Adrenal gland (tissue), 12 donors: ENCODE measurements around the gene PALMD. TPM values are rescaled to one million over a fixed set of nuclear protein-coding genes. Genes with fewer than 3 reads are reported as not detected.

Experiments used
- DNase-seq, 7 donors: peaks; one replicate each; pipeline ENCODE4 v3.0.0-alpha.2; 2019 to 2020
- H3K27ac ChIP-seq, 5 donors: fragments of 200-600 bp; sonication (generic) in 4 of 5; 1 replicate in 3 of 5; 2 replicates in 2 of 5; pipeline versions ENCODE4 v1.5.1 to v1.8.0; 2016 to 2020; ENCODE audit warnings: mild to moderate bottlenecking in 1 of 5
- H3K27me3 ChIP-seq: fragments of 200-600 bp; 2 replicates; pipeline ENCODE4 v1.8.0; 2021
- H3K36me3 ChIP-seq, 2 donors: fragments of 200-600 bp; replicated peaks in 1 of 2; 1 replicate in 1 of 2; 2 replicates in 1 of 2; pipeline versions ENCODE4 v1.5.1 to v1.8.0; 2018 to 2022
- H3K4me1 ChIP-seq, 2 donors: fragments of 200-600 bp; replicated peaks in 1 of 2; 1 replicate in 1 of 2; 2 replicates in 1 of 2; pipeline versions ENCODE4 v1.5.1 to v1.8.0; 2018 to 2021
- H3K4me3 ChIP-seq, 4 donors: fragments of 200-600 bp; sonication (generic) in 3 of 4; one replicate each; pipeline ENCODE4 v1.5.1; 2016 to 2018
- H3K9me3 ChIP-seq, 3 donors: fragments of 200-600 bp; sonication (generic) in 1 of 3; replicated peaks in 1 of 3; 1 replicate in 2 of 3; 2 replicates in 1 of 3; pipeline versions ENCODE4 v1.5.1 to v1.8.0; 2016 to 2021
- POLR2A ChIP-seq, 2 donors: fragments of 450-650 bp; IDR thresholded peaks; one replicate each; pipeline ENCODE4 v1.6.1; 2017; ENCODE audit warnings: antibody characterized with exemption in 2 of 2, mild to moderate bottlenecking in 2 of 2, moderate library complexity in 1 of 2
- WGBS, 4 donors: extraction: QIAGEN DNeasy Blood & Tissue Kit in 2 of 4; methylation state at CpG; one replicate each; pipeline versions ENCODE4 v1.1.5 to v1.1.7; 2013 to 2017; 5-methylcytosine and 5-hydroxymethylcytosine counted together
- intact Hi-C, 2 donors: fragments of 100-400 bp; cut with DNase I; formaldehyde crosslinking; loops; one replicate each; pipeline versions ENCODE4 v1.14.1 to v1.15.0; 2022 to 2023
- polyA plus RNA-seq, 3 donors: library from polyadenylated mRNA; stranded (reverse); fragments of 200-250 nt in 2 of 3; fragments of 350-450 nt in 1 of 3; fragmentation: Illumina TruSeq in 1 of 3; extraction: RNeasy Lipid Tissue Mini Kit (QIAGEN cat#74804) in 1 of 3; gene quantifications; one replicate each; pipeline ENCODE4 v1.2.3, GENCODE V29; 2013 to 2014
- total RNA-seq, 9 donors: library from RNA; depleted of rRNA in 4 of 9; stranded (reverse); fragments of >200 nt in 4 of 9; fragments of 120-200 nt in 1 of 9; fragmentation: NEBNext Ultra II Directional in 1 of 9; extraction: Animal tissue kit (Norgen Biotek cat#: 25700) in 1 of 9; gene quantifications; one replicate each; pipeline versions ENCODE4 v1.1.0 to v1.2.4, GENCODE V29; 2013 to 2023
- TF ChIP-seq, protein P1 (sequence below), 6 experiments: fragments of 450-650 bp in 4 of 6; fragments of 200-600 bp in 2 of 6; sonication (generic) in 1 of 6; IDR thresholded peaks; 1 replicate in 5 of 6; 2 replicates in 1 of 6; pipeline versions ENCODE4 v1.5.1 to v1.8.0; 2016 to 2021; ENCODE audit warnings: antibody characterized with exemption in 6 of 6, mild to moderate bottlenecking in 2 of 6, moderate library complexity in 1 of 6
- donor health status: healthy with polysubstance abuse.
- donor health status: Bipolar disorder and iron deficiency.
- donor health status: DM: yes; HTN: yes; CAD: no.
- donor health status: DM: no; HTN: no; CAD: no.
- donor health status: DM: no; HTN: no; CAD: no.
- donor health status: DM: yes; HTN: yes; CAD: no.

PALMD gene
- total and polyA plus RNA-seq, 12 donors = 35.8 to 189 (median 66.0) TPM

DNA sequence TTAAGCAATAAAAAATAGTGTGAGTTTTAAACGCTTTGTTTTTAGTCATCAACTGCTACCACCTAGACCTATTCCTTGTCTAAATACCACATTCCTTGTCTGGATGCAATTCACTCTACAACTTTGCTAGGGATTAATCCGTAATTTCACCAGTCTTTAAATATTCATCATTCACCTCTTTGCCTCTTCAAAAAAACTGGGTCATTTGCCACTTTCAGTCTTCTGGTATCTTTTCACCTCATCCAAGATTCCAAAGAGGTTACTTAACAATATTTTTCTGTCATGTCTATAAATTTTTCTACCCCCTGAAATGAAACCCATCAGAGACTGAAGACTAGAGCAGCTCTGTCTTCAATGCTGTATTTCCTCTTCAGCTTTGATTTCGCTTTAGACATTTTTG, 9.5 kb downstream of the PALMD start:
- WGBS, 4 donors = 92 to 94% (median 93%) methylated on average over 3 of the region's 3 CpGs
- Histone ChIP-seq H3K4me3 (no peak overlapping the region), H3K4me1 (peaks cover 17 to 63% of the 10 kb centered on the region in 2 donors), H3K9me3 (no peaks in the 10 kb centered on the region), H3K27me3 (no peaks in the 10 kb centered on the region), H3K36me3 (no peaks in the 10 kb centered on the region), H3K27ac (no peak overlapping the region)
- no peak for DNase-seq
- TF ChIP-seq, protein P1, sequence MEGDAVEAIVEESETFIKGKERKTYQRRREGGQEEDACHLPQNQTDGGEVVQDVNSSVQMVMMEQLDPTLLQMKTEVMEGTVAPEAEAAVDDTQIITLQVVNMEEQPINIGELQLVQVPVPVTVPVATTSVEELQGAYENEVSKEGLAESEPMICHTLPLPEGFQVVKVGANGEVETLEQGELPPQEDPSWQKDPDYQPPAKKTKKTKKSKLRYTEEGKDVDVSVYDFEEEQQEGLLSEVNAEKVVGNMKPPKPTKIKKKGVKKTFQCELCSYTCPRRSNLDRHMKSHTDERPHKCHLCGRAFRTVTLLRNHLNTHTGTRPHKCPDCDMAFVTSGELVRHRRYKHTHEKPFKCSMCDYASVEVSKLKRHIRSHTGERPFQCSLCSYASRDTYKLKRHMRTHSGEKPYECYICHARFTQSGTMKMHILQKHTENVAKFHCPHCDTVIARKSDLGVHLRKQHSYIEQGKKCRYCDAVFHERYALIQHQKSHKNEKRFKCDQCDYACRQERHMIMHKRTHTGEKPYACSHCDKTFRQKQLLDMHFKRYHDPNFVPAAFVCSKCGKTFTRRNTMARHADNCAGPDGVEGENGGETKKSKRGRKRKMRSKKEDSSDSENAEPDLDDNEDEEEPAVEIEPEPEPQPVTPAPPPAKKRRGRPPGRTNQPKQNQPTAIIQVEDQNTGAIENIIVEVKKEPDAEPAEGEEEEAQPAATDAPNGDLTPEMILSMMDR (IDR thresholded peaks at IDR 0.05) = no peak
- no peak for TF ChIP-seq POLR2A (IDR thresholded peaks at IDR 0.05)
- intact Hi-C loops = no loop called here

DNA sequence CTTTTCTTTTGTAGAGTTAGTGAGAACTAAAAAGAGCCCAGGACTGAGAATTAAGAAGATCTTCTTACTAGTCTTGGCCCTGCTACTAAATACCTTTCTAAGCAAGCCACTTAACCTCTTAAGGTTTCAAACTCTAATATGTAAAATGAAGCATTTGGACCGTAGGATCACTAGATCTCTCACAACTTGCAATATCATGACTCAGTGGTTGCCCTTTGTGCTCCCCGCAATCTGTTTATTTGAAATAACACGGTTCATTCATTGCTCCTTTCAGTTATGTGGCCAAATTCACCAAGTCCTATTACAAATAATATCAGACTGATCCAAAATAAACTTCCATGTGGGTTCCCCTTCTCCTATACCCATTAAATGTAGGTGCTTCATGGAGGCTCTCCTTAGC, 10.8 kb downstream of the PALMD start:
- no peaks in the 10 kb centered on the region for H3K27me3 ChIP-seq
- no peaks in the 10 kb centered on the region for H3K36me3 ChIP-seq
- DNase-seq = no peak
- intact Hi-C loops = no loop called here
- 76 to 88% (median 86%) methylated on average over 3 of the region's 3 CpGs for WGBS, 4 donors
- TF ChIP-seq, protein P1 (IDR thresholded peaks at IDR 0.05) = no peak
- no peak for TF ChIP-seq POLR2A (IDR thresholded peaks at IDR 0.05)
- H3K27ac ChIP-seq = peak overlapping the region in 3 of 5 donors; percentile 11 to 38 (median 24)
- peaks cover 10 to 64% of the 10 kb centered on the region in 2 donors for H3K4me1 ChIP-seq
- H3K4me3 ChIP-seq = no peak overlapping the region
- H3K9me3 ChIP-seq = no peaks in the 10 kb centered on the region

DNA sequence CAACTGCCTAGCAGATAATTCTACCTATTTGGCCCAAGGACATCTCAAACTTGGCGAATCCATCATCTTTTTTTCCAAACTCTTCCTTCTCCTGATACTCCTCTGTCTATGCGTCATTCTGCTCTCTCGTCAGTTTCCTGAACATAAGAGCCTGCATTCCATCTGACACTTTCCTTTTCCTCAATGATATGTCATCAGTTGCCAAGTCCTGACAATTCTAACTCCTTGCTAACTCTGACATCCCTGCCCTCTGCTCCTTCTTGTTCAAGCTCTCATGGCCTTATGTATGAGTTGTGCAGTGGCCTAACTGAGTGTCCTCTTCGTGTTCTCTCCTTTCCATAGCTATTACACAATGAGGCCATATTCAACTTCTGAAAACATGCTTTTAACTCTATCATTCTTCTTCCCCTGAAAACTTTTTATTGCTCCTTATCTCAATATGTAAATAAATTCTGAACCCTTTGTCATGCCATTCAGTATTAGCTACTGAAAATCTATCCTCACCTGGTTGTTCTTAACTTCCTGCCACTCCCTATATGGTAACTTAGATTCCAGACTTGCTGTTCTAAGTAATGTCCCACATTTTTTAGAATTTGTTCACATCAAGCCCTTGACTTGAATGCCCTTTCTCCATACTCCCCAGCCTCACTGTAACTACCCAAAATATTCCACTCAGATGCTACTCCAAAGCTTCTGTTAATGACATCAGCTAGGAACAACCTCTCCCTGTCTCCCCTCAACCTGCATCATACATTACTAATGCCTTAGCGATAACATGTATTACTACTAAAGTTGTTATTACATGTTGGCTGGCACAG, 11.5 kb downstream of the PALMD start:
- intact Hi-C loops = no loop called here
- Histone ChIP-seq H3K9me3 (no peaks in the 10 kb centered on the region), H3K36me3 (no peaks in the 10 kb centered on the region), H3K4me3 (no peak overlapping the region), H3K27ac (peak overlapping the region; percentile 2 to 45 (median 24)), H3K27me3 (no peaks in the 10 kb centered on the region), H3K4me1 (peaks cover 15 to 65% of the 10 kb centered on the region in 2 donors)
- peak in 1 of 7 donors; percentile 27 for DNase-seq
- 60 to 66% (median 63%) methylated on average over 5 of the region's 5 CpGs for WGBS, 4 donors
- TF ChIP-seq, protein P1 (IDR thresholded peaks at IDR 0.05) = no peak
- no peak for TF ChIP-seq POLR2A (IDR thresholded peaks at IDR 0.05)

DNA sequence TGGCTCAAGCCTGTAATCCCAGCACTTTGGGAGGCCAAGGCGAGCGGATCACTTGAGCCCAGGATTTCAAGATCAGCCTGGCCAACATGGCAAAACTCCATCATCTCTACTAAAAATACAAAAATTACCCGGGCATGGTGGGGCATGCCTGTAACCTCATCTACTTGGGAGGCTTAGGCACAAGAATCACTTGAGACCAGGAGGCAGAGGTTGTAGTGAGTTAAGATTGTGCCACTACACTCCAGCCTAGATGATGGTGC, 12.0 kb downstream of the PALMD start:
- no peaks in the 10 kb centered on the region for H3K9me3 ChIP-seq
- intact Hi-C loops = no loop called here
- WGBS, 4 donors = 90 to 100% (median 97%) methylated on average over 3 of the region's 3 CpGs
- peak overlapping the region in 4 of 5 donors; percentile 11 to 45 (median 31) for H3K27ac ChIP-seq
- no peaks in the 10 kb centered on the region for H3K36me3 ChIP-seq
- no peak for TF ChIP-seq POLR2A (IDR thresholded peaks at IDR 0.05)
- TF ChIP-seq, protein P1 (IDR thresholded peaks at IDR 0.05) = no peak
- DNase-seq = no peak
- no peak overlapping the region for H3K4me3 ChIP-seq
- H3K27me3 ChIP-seq = no peaks in the 10 kb centered on the region
- peaks cover 18 to 66% of the 10 kb centered on the region in 2 donors for H3K4me1 ChIP-seq
